HG03095 (cell line): ENCODE measurements around the gene DECR2.
"Not testable (repeated sequence)": the region's sequence is repeated elsewhere in the genome, so short reads cannot be mapped to it uniquely, and the experiment has no call there.

Source experiments
- ATAC-seq: cut with Tn5 transposase; IDR thresholded peaks from one replicate; pipeline ENCODE4 v1.9.1; 2021; ENCODE audit warnings: moderate library complexity; ENCODE audit not compliant: unreplicated experiment

Gene DECR2, protein sequence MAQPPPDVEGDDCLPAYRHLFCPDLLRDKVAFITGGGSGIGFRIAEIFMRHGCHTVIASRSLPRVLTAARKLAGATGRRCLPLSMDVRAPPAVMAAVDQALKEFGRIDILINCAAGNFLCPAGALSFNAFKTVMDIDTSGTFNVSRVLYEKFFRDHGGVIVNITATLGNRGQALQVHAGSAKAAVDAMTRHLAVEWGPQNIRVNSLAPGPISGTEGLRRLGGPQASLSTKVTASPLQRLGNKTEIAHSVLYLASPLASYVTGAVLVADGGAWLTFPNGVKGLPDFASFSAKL

DNA sequence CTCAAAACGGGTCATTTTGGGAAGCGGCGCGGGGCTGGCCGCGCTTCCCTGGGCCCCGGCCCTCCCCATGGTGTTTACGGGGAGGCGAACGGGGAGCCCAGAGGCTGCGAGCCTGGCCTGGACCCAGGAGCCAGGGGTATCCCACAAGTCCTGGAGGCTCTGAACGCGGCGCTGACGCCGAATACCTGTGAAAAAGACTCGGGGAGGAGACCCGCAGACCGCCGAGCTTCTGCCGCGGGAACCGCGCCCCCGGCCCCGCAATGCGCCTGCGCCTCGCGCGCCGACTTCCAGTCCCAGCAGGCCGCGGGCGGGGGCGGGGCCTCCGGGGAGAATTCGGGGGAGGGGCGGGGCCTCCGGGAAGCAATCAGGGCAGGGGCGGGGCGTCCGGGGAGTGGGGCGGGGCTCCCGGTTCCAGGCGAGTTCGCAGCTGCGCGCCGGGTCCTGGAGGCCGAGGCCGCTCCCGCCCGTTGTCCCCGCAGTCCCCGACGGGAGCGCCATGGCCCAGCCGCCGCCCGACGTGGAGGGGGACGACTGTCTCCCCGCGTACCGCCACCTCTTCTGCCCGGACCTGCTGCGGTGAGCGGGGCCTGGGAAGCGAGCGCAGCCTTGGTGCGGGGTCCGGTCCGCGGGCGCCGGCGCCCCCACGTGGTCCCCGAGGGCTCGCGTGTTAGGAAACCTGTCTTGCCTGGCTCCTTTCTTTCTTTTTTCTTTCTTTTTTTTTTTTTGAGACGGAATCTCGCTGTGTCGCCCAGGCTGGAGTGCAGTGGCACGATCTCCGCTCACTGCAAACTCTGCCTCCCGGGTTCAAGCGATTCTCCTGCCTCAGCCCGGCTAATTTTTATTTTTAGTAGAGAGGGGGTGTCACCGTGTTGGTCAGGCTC lies at the start of gene DECR2:
DECR2 (plus strand) TSS at position 418 of the 881 bp plus-strand sequence; CDS start at position 497, 79 bp downstream.
- ATAC-seq: peak; percentile 45

DNA sequence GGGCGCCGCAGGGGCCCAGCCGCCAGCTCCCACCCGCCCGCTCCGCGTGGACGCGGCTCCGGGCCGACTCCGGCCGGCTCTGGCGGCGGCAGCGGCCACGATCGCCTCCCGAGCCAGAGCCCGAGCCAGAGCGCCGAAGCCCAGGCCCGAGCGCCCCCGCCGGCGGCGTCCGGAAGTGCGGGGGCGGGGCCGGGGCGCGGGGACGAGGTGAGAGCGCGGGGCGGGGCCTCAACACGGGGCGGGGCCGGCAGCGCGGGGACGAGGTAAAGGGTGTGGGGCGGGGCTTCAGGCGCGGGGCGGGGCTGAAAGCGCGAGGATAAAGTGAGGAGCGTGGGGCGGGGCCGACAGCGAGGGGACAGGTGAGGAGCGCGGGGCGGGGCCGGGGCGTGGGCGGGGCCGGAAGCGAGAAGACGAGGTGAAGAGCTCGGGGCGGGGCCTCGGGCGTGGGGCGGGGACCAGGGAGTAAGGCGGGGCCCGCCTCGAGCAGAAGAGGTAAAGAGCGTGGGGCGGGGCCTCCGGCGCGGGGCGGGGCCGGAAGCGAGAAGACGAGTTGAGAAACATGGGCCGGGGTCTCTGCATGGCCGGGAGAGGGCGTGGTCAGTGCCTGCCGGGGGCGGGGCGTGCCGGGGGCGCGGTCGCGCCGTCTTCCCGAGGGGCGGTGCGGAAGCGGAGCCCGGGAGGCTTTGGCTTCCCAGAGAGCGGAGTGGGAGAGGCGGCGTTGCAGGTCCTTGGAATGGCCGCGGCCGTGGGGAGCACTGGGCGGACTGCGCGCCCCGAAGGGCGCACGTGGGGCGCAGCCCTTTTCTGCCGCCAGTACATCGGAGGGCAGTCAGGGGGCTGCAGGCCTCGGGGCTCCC lies 48.9 kb upstream of the DECR2 start, which contains the start of gene AXIN1:
AXIN1 (minus strand) TSS at position 177 of the 857 bp plus-strand sequence. CDS start 5,698 bp downstream, outside the sequence.
- ATAC-seq: peak; percentile 47

DNA sequence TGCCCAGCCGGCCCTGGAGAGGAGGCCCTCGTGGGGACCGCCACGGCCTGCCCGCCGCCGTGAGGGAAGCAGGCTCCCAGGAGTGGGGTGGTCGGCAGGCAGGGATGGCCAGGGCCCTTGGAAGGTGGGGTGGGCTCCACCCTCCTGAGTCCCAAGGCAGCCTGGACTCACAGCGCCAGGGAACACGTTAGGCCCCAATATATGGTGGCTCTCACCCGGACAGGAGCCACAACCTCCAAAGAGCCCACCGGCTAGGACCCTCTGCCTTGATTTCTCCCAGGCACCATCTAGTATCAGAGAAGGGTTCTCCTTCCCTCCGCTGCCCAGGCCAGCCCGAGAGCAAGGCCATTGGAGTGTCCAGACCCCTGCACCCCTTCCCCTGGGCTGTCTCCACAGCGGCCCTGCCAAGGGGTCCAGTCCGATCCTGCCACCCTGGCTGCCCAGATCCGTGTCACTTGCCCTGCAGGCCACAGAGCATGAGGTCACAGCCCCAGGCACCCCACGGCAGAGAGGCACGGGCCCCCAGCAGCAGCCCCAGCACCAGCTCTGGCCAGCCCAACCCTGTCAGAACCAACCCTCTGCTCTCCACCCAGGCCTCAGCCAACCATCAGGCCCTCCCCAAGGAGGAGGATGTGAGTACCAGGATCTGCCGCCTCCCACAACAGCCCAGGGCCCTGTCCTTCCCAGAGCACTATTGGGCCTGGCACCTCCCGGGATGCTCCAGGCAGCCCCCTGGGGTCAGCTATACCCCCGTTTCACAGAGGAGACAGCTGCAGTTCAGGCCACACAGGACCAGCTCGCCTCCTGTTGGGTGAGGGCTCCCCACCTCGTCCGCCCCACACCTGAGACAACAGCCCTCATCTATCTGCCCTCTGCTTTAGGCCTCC lies 48.0 kb upstream of the DECR2 start:
- ATAC-seq: no peak

DNA sequence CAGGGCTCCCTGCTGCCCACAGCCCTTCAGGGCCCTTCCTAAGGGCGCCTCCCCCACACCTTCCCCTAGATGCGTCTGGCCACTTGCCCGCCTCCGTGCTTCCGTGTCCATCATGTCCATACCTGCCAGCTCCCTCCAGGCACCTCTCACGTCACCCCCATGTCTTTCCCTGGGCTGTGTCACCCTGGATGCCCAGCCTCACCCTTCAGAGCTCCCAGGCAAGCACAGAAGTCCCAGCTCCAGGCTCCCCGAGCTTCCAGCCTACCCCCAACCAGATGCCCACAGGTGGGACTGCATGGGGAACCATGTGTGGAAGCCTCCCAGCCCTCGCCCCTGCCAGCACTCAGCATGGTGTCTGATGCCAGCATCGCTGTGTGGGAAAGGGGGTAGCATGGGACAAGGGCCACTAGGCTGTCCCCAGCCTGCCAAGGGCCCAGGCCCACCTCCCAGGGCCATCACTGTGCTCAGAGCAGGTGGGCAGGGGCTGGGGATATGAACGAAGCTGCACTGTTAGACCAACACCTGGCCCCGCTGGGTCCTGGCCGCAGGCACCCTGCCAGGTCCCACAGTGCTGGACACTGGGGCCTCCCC lies 47.3 kb upstream of the DECR2 start:
- ATAC-seq: no peak

DNA sequence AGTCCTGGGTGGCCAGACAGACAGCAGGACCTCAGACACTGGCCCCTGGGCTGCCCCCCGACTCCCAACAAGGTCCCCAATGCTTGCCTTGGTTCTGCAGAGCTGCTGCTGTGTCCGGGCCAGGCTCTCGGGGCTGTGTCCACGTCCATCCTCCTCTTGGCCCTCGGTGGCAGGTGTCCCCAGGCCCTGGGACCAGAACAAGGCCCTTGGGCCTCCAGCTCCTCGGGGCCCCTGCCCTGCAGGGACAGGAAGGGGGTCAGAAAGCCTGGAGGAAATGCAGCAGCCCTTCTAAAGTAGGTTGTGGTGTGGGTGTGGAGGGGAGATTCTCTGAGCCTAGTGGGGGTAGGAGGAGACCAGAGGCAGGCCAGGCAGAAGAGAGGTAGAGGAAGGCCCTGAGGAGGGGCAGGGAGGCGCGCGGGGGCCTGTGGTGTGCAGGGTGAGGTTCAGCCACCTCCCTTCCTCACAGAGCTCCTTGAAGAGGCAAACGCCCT lies 46.7 kb upstream of the DECR2 start:
- ATAC-seq: no peak

DNA sequence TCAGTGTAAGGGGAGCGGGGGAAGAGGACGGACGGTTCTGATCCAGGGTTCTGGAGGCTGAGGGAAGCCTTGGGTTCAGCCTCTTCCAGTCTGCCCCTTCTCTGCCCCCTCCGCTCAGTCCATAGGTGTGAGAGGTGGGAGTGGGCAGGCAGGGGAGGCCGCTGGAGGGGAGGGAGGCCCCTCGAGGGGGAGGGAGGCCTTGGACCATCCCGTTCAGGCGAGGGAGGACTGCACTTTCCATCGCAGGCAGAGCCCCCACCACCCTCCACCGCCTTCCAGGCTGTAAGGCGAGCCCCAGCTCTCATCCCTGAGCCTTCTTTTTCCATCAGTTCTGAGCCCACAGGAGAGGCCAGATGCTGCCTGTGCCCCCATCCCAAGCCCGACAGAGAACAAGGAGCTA lies 44.9 kb upstream of the DECR2 start:
- ATAC-seq: no peak

DNA sequence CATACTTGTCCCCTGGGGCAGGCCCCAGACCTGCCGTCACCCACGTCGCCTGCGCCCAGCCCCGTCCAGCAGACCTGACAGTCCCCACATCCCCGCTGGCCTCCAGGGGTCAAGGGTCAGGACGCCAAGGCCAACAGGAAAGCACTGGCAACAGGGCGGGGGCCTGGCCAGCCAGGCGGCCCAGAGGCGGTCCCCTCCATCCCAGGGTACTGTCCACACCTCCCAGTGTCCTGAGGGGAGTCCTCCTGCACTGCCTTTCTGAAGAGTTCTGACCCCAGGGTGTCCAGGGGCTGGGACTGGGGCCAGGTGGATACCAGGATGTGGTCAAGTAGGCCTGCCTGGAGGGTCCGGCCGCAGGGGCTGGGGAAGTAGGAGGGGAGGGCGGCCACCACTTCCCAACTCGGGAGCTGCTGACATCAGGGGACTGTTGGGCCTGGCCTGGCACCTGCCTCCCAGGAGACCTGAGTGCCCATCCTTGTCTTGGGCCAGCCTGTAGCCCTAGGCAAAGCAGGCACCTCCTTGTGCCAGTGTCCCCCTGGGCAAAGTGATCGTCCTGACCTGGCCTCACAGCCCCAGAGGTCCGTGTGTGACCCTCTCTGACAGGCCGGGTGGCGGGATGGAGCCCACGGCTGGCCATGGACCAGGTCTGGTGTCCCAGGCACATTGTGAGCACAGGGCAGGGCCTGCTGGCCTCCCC lies 42.5 kb upstream of the DECR2 start:
- no peak for ATAC-seq

DNA sequence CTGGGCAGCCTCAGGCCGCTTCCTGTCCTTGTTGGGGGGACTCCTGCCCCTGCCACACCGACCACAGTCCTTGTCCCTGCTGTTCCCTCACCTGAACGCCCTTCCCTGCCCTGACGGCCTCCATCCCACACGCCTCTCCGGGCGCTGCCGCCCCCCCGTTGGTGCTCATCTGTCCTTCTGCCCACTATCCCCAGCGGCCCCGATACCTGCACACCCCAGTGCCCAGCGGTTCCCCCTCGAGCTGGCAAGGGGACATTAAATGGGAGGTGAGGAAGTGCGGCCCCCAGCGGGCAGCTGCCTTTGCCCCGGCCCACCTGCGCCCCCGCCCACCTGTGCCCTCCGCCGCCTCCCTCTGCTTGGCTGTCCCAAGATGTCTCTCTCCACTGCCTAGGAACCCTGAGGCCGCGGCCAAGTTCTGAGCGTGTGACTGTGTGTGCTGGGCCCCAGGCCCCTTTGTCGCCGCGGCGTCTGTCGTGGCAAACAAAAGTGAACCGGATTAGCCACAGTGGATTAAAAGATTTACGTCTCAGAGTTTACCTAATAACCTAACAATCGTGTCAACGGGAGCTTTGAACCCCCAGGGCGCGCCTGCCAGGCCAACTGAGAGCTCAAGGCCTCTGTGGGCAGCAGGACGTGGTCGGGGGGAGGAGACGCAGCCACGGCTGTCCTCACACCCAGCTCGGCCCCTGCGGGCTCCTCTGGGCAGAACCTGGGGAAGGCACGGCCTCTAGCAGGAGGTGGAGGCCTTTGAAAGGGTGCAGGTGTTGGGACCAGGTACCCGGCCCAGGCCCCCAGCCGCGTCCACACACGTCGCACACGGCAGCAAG lies 41.6 kb upstream of the DECR2 start:
- ATAC-seq: no peak

DNA sequence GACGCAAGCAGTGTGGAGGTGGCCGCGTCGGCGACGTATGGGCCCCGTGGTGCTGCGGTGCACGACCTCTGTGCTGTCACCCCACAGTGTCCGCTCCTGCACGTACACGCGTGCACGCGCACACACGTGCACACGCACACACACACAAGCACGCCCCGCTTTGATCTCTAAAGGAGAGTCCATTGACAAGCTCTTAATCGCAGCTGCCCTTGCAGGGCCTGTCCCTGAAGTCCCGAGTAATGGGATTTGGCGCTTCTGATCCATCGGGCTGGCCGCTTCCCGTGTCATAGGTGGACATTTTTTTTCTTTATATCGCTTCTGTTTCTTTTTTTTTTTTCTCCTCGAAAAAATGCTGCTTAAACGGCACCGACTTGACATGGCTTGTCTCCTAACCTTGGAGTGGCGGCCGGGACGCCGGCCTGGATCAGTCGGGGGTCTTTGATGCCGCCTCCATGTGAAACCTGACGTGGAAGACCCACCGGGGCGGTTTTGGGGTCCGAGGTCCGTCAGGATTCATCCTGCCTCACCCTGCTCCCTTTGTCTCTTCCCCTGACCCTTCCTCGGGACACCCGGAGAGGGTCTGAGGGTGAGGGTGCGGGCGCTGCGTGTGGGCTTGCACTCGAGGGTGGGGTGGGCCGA lies 40.9 kb upstream of the DECR2 start:
- no peak for ATAC-seq

DNA sequence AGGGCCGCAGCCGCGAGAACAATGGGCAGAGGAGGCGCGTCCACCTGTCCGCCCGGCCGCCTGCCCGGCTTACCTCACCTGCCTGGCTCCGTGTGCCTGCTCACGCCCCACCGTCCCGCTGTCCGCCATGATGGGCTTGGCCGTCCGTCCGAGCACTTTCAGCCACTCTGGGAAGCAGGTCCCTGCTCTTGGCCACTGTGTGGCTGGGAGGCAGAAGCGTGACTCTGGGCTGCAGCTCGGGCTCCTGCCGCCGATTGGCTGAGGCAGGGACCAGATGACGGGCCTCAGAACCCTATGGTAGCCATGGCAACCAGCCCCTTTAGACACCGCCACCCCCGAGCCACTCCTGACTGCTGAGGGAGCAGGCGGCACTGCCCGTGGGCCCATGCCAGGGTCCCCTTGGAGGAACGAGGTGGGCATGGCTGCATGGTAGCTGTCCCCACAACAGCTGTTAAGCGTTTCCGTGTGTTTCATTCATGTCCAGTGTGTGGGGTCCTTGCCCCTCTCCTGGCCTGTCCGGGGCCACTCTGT lies 40.3 kb upstream of the DECR2 start:
- no peak for ATAC-seq

DNA sequence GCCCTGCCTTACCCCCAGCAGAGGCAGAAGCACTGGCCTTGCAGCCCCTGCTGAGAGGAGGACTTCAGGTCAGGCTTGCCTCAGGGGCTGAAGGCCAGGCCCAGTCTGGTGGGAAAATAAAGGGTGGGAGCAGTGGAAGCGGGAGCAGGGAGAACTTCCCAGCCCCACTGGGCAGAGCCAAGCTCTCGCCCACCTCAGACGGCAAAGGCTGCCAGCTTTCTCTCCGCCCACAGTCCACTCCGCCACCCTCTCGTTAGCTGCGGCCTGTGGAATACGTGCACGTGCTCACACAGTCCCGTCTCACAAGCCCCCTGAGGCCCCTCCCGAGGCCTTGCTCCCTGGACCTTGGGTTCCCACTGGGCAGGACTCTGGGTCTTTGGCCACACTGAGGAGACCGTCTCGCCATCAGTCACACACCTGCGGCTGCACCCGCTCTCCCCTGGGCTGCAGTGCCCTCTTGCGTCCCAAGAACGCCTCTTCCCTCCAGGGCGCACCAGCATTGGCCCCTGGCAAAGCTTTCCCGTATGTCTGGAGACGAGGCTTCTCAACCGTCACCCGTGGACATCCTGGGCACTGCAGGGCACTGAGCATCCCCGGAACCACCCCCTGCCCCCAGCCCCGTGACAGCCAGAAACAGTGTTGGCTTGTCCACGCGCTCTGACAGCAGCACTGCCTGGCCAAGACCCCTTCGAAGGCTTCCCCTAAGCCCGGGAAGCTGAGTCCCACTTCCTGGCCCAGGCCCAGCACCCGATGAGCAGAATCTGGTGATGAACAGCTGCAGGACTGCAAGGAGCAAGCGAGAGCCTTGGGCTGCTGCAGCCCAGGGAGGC lies 39.6 kb upstream of the DECR2 start:
- peak; percentile 53 for ATAC-seq

DNA sequence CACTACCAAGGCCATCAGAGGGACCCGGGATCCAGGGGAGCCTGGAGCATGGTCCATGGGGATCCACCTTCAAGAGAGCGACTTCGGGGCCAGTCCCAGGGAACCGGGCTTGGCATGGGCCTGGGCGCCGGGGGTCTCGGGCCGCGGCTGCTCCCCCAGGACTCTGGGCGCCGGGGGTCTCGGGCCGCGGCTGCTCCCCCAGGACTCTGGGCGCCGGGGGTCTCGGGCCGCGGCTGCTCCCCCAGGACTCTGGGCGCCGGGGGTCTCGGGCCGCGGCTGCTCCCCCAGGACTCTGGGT lies 39.0 kb upstream of the DECR2 start:
- not testable (repeated sequence) for ATAC-seq

DNA sequence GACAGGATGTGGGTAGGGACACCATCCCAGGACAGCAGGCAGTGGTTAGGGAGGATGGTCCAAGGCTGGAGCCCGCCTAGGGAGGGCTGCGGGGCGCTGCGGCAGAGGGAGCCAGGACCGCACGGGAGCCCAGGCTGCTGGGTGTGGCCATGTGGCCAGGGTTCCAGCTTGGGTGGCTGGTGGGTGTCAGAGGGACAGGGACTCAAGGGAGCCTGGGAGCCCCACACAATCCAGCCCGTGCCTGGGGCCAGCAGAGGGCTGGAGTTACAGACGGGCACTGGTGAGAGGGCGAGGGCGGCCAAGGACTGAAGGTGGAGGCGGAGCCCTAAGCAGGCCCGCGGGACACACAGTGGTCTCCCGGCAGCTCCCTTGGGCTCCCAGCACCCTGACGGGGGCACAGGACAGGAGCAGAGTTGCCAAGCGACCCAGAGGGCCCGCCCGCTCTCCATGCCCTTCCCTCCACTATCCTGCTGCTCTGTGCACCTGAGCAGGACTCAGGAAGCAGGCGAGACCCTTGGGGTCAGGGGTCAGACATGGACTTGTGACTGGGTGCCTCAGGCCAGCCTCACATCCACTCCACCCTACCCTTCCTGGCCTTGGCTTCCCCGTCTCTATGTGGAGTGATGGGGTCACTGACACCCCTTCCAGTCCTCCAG lies 38.4 kb upstream of the DECR2 start:
- ATAC-seq: no peak

DNA sequence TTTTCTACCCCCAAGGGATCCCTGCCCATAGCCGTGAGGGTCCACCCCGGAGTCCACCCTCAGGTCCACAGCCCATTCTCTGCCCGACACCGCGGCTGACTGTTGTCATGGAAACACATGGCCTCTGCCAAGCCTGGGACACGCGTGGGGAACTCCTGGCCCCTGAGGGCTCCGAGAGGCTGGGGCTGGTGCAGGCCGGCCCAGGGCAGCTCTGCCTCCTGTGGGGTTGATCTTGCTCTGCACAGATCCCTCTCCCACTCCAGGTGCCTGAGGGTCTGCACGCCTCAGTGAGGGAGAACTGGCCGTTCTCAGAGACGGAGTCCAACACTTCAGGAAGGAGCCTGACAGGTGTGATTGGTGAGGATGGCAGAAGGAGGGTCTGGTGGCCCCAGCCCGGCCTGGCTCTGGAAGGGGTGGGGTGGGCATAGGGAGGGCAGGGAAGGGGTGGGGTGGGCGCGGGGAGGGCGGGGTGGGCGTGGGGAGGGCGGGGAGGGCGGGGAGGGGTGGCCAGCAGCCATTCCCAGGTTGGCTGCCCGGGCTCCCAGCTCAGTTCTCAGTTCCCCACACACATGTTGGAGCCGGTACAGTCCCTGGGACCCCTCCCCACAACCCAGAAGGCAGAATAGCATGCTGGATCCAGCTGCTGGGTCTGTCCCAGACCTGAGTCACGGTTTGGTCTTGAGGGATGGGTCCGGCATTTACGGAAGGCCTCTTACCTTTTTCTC lies 37.8 kb upstream of the DECR2 start:
- ATAC-seq: no peak
